HepG2 (cell line): Measurements from ENCODE around the gene CPVL. TPM values are rescaled to one million over a fixed set of nuclear protein-coding genes. Genes with fewer than 3 reads are reported as not detected.

Experiments used
- ATAC-seq: fragments of 200-7000 bp; cut with Tn5 transposase; 3 replicates; pipeline ENCODE4 v1.9.1; 2020; ENCODE audit warnings: mild to moderate bottlenecking, moderate library complexity
- BruUV-seq: library from RNA; stranded (reverse); fragments of 400-500 nt; replicated peaks from 2 replicates; lab custom pipeline; 2021; lab: Mats Ljungman, UMichigan
- CTCF ChIA-PET: fragments of 300-600 bp; formaldehyde crosslinking; extraction: SDS; loops from one replicate; lab custom pipeline; 2021; ENCODE audit warnings: low total read pairs, inconsistent platforms, low intra/inter-chr PET ratio; lab: Yijun Ruan, JAX
- POLR2A ChIA-PET: fragments of 350-600 bp; sonication (Branson Sonifier 250); formaldehyde crosslinking; loops from one replicate; lab custom pipeline; 2020; ENCODE audit warnings: antibody characterized with exemption, inconsistent platforms; lab: Yijun Ruan, JAX
- DNase-seq: peaks from one replicate; pipeline ENCODE4 v3.0.0-alpha.2; 2015; ENCODE audit warnings: low spot score
- FAIRE-seq: peaks from 3 replicates; lab custom pipeline; 2011; peaks lifted over from hg19 to GRCh38; lab: Jason Lieb, UNC
- H2AFZ ChIP-seq: one replicate; pipeline ENCODE4 v1.6.1; 2011; ENCODE audit warnings: low read length, inconsistent platforms
- H3K27ac ChIP-seq: fragments of 300-600 bp; 3 replicates; pipeline ENCODE4 v1.8.0; 2011; ENCODE audit warnings: mixed run types, mild to moderate bottlenecking, mixed read lengths, low read length, inconsistent platforms; ENCODE audit not compliant: insufficient read depth; ENCODE audit errors: extremely low read length
- H3K27me3 ChIP-seq, 2 experiments: fragments of 200-600 bp in 1 of 2; 2 replicates in 1 of 2; 3 replicates in 1 of 2; pipeline versions ENCODE4 v1.6.0 to v1.8.0; 2011; ENCODE audit warnings: low read length in 2 of 2, mild to moderate bottlenecking in 2 of 2, moderate library complexity in 2 of 2, inconsistent platforms in 1 of 2; ENCODE audit not compliant: insufficient read depth in 2 of 2, control insufficient read depth in 1 of 2
- H3K36me3 ChIP-seq, 2 experiments: fragments of 200-600 bp in 1 of 2; replicated peaks in 1 of 2; 2 replicates in 1 of 2; 3 replicates in 1 of 2; pipeline versions ENCODE4 v1.5.1 to v1.8.0; 2011; ENCODE audit warnings: low read length in 2 of 2, inconsistent platforms in 1 of 2; ENCODE audit not compliant: insufficient read depth in 2 of 2, control insufficient read depth in 1 of 2
- H3K4me1 ChIP-seq: 2 replicates; pipeline ENCODE4 v1.5.1; 2012; ENCODE audit warnings: low read length, inconsistent platforms; ENCODE audit not compliant: insufficient read depth
- H3K4me2 ChIP-seq: 2 replicates; pipeline ENCODE4 v1.6.0; 2011; ENCODE audit warnings: low read depth, low read length, inconsistent platforms
- H3K4me3 ChIP-seq, 3 experiments: fragments of 200-600 bp in 1 of 3; sonication (generic), shearing (Covaris generic) in 1 of 3; replicated peaks in 1 of 3; 2 replicates each; pipeline ENCODE4 v1.5.1; 2011 to 2016; ENCODE audit warnings: low read length in 3 of 3, inconsistent platforms in 2 of 3, low read depth in 2 of 3, mild to moderate bottlenecking in 2 of 3, control low read depth in 1 of 3, mixed read lengths in 1 of 3; ENCODE audit not compliant: insufficient read depth in 1 of 3
- H3K79me2 ChIP-seq: one replicate; pipeline ENCODE4 v1.6.1; 2011; ENCODE audit warnings: low read length, inconsistent platforms; ENCODE audit not compliant: insufficient read depth
- H3K9ac ChIP-seq: 2 replicates; pipeline ENCODE4 v1.6.0; 2011; ENCODE audit warnings: mild to moderate bottlenecking, low read depth, low read length, inconsistent platforms; ENCODE audit not compliant: insufficient read depth
- H3K9me3 ChIP-seq: 2 replicates; pipeline ENCODE4 v1.5.1; 2012; ENCODE audit warnings: mild to moderate bottlenecking, low read length
- H4K20me1 ChIP-seq: 2 replicates; pipeline ENCODE4 v1.6.0; 2011; ENCODE audit warnings: inconsistent platforms, mild to moderate bottlenecking, low read length, moderate library complexity; ENCODE audit not compliant: insufficient read depth
- CSRNP1 ChIP-seq: sonication (generic); formaldehyde crosslinking; IDR thresholded peaks from 2 replicates; pipeline ENCODE4 v1.8.1; 2023; ENCODE audit warnings: mild to moderate bottlenecking, missing genetic modification reagents
- GATAD2A ChIP-seq: IDR thresholded peaks from 2 replicates; pipeline ENCODE4 v1.6.1; 2016
- HNRNPL ChIP-seq: fragments of 200-400 bp; formaldehyde crosslinking; IDR thresholded peaks from 2 replicates; pipeline ENCODE4 v1.6.1; 2017; ENCODE audit warnings: mild to moderate bottlenecking, low read depth, low read length
- HOXD1 ChIP-seq: sonication (generic); formaldehyde crosslinking; IDR thresholded peaks from 2 replicates; pipeline ENCODE4 v1.5.0; 2020; ENCODE audit warnings: missing genetic modification reagents
- KAT8 ChIP-seq: IDR thresholded peaks from 2 replicates; pipeline ENCODE4 v1.6.1; 2016; ENCODE audit warnings: missing genetic modification reagents, missing compliant biosample characterization
- KLF6 ChIP-seq: IDR thresholded peaks from 2 replicates; pipeline ENCODE4 v1.8.0; 2016; ENCODE audit warnings: missing biosample characterization, missing genetic modification reagents
- MNT ChIP-seq: fragments of 450-650 bp; IDR thresholded peaks from 2 replicates; pipeline ENCODE4 v1.6.1; 2016
- MZF1 ChIP-seq: sonication (generic); formaldehyde crosslinking; IDR thresholded peaks from 2 replicates; pipeline ENCODE4 v1.8.1; 2023; ENCODE audit warnings: mild to moderate bottlenecking, missing genetic modification reagents, borderline replicate concordance
- NCOA2 ChIP-seq: sonication (generic); formaldehyde crosslinking; IDR thresholded peaks from 2 replicates; pipeline ENCODE4 v1.8.0; 2022; ENCODE audit warnings: inconsistent platforms
- REXO4 ChIP-seq: sonication (generic); formaldehyde crosslinking; IDR thresholded peaks from 2 replicates; pipeline ENCODE4 v1.8.0; 2022; ENCODE audit warnings: missing genetic modification reagents, mild to moderate bottlenecking, borderline replicate concordance
- SAFB2 ChIP-seq: sonication (generic); formaldehyde crosslinking; IDR thresholded peaks from 2 replicates; pipeline ENCODE4 v1.5.1; 2020; ENCODE audit warnings: missing genetic modification reagents, low read depth, mild to moderate bottlenecking, borderline replicate concordance
- SMAD3 ChIP-seq: sonication (generic); formaldehyde crosslinking; IDR thresholded peaks from 2 replicates; pipeline ENCODE4 v1.4.0; 2020; ENCODE audit warnings: missing genetic modification reagents
- SNRNP70 ChIP-seq: fragments of 200-400 bp; formaldehyde crosslinking; IDR thresholded peaks from 2 replicates; pipeline ENCODE4 v1.6.1; 2017; ENCODE audit warnings: mild to moderate bottlenecking, low read depth, low read length, moderate library complexity
- TRIM24 ChIP-seq: sonication (generic); formaldehyde crosslinking; IDR thresholded peaks from 2 replicates; pipeline ENCODE4 v1.8.0; 2022; ENCODE audit warnings: mild to moderate bottlenecking, missing genetic modification reagents
- YY1 ChIP-seq: IDR thresholded peaks from 2 replicates; pipeline ENCODE4 v1.6.1; 2011; ENCODE audit warnings: low read length, low read depth, moderate library complexity, mild to moderate bottlenecking; ENCODE audit not compliant: insufficient read depth, insufficient replicate concordance
- ZMYM4 ChIP-seq: sonication (generic); formaldehyde crosslinking; IDR thresholded peaks from 2 replicates; pipeline ENCODE4 v1.8.1; 2023; ENCODE audit warnings: mild to moderate bottlenecking, missing genetic modification reagents
- ZNF10 ChIP-seq: sonication (generic); formaldehyde crosslinking; IDR thresholded peaks from 2 replicates; pipeline ENCODE4 v1.4.0; 2020; ENCODE audit warnings: mild to moderate bottlenecking, low read depth, missing genetic modification reagents, borderline replicate concordance
- ZNF253 ChIP-seq: sonication (generic); formaldehyde crosslinking; IDR thresholded peaks from 2 replicates; pipeline ENCODE4 v1.8.0; 2022; ENCODE audit warnings: mild to moderate bottlenecking, missing genetic modification reagents, borderline replicate concordance
- ZNF468 ChIP-seq: sonication (generic); formaldehyde crosslinking; IDR thresholded peaks from 2 replicates; pipeline ENCODE4 v1.8.0; 2022; ENCODE audit warnings: mild to moderate bottlenecking, moderate library complexity, missing genetic modification reagents
- ZNF703 ChIP-seq: sonication (generic); formaldehyde crosslinking; IDR thresholded peaks from 2 replicates; pipeline ENCODE4 v1.5.1; 2020; ENCODE audit warnings: missing genetic modification reagents, mild to moderate bottlenecking, moderate library complexity, borderline replicate concordance
- WGBS: methylation state at CpG from one replicate; pipeline ENCODE4 v1.1.6; 2017; ENCODE audit warnings: low lambda C conversion rate; 5-methylcytosine and 5-hydroxymethylcytosine counted together
- in situ Hi-C: cut with HindIII; loops from 2 replicates; pipeline ENCODE4 v1.10.0; 2017; ENCODE audit warnings: low pct_unique_long_range_greater_than_20kb; ENCODE audit not compliant: extremely low pct_ligation_motif_present
- intact Hi-C: fragments of 100-400 bp; cut with micrococcal nuclease; formaldehyde crosslinking; loops from one replicate; pipeline ENCODE4 v1.10.0; 2022; ENCODE audit not compliant: unreplicated experiment
- polyA plus RNA-seq, 8 experiments: library from polyadenylated mRNA; depleted of rRNA in 3 of 8; stranded (reverse) in 7 of 8; unstranded in 1 of 8; fragments of >200 nt; fragmentation: Illumina TruSeq in 4 of 8; extraction: Trizol in 4 of 8; gene quantifications; 2 replicates each; pipeline versions ENCODE4 v1.2.1 to v1.2.3, GENCODE V29; 2011 to 2016; ENCODE audit warnings: low read depth in 4 of 8, missing spikeins in 1 of 8, mixed read lengths in 1 of 8; ENCODE audit not compliant: insufficient read depth in 1 of 8
- total RNA-seq, 5 experiments: library from RNA; depleted of rRNA; stranded (reverse); fragments of >200 nt; fragmentation: Illumina TruSeq; extraction: Trizol; gene quantifications; 2 replicates each; pipeline ENCODE4 v1.2.3, GENCODE V29; 2016; ENCODE audit warnings: low read depth in 1 of 5

The CPVL gene
- total and polyA plus RNA-seq, 2 of the 13 experiments (the other 11 are each of a cell fraction or from before 2014, with no cell fraction given): 59.2 to 294 TPM

GRCh38 chr7:29190349-29191045, 44.2 kb upstream of the CPVL start:
- peak; percentile 94 for DNase-seq
- peak; percentile 46 for ATAC-seq
- no peaks in the 10 kb centered on the region for H4K20me1 ChIP-seq
- intact Hi-C loops (loop anchor here (1.0 to 5.0 kb wide), 7 partner anchors 18 to 752 kb away; no protein-coding TSS in a partner anchor), in situ Hi-C loops (loop anchor here (5.0 kb wide), 1 partner anchor 147 kb away; no protein-coding TSS in a partner anchor)
- no TSS peak for BruUV-seq
- H3K27me3 ChIP-seq: no peaks in the 10 kb centered on the region; a peak in 1 of 5 replicates
- H3K27ac ChIP-seq: peak overlapping the region; percentile 84
- H3K4me2 ChIP-seq: peak overlapping the region; percentile 95
- peak overlapping the region; percentile 68 for H3K9ac ChIP-seq
- peak; percentile 87 for FAIRE-seq
- H3K36me3 ChIP-seq: no peaks in the 10 kb centered on the region
- ChIA-PET CTCF (interaction anchor here (0.9 to 1.7 kb wide), 3 partner anchors 119 to 218 kb away, joined by 3 to 10 read pairs (median 4); no protein-coding TSS in a partner anchor), POLR2A (interaction anchor here (0.7 to 2.9 kb wide), 34 partner anchors 11 to 293 kb away, joined by 3 to 28 read pairs (median 5); partner anchors contain the start of gene CPVL)
- H2AFZ ChIP-seq: peak overlapping the region; percentile 84
- peaks cover 17% of the 10 kb centered on the region for H3K79me2 ChIP-seq
- H3K9me3 ChIP-seq: no peaks in the 10 kb centered on the region
- H3K4me3 ChIP-seq: peak overlapping the region in 2 of 3 experiments; percentile 55 to 72; a peak in 4 of 6 replicates
- 2% methylated on average over 5 of the region's 5 CpGs for WGBS
- H3K4me1 ChIP-seq: peaks cover 54% of the 10 kb centered on the region
- TF ChIP-seq ZNF468 (CRISPR knock-in tag) (no peak), MNT (no peak), ZNF703 (CRISPR knock-in tag) (no peak; the same call in 1 of the 2 replicates), SNRNP70 (no peak), ZNF253 (CRISPR knock-in tag) (no peak), HOXD1 (peak; percentile 72; the same call in 1 of the 2 replicates), MZF1 (CRISPR knock-in tag) (no peak), ZMYM4 (CRISPR knock-in tag) (0 out of 2 replicates have a peak, but pooled peaks have one; percentile 37), CSRNP1 (peak; percentile 24; the same call in 1 of the 2 replicates), GATAD2A (peak; percentile 83), KLF6 (CRISPR knock-in tag) (no peak), KAT8 (CRISPR knock-in tag) (no peak), YY1 (no peak), SMAD3 (CRISPR knock-in tag) (peak; percentile 59; the same call in 1 of the 2 replicates), SAFB2 (CRISPR knock-in tag) (no peak), NCOA2 (peak; percentile 95), ZNF10 (CRISPR knock-in tag) (no peak), REXO4 (CRISPR knock-in tag) (no peak), TRIM24 (CRISPR knock-in tag) (no peak), HNRNPL (no peak)
